Panc1 (cell line): Measurements from ENCODE around the gene FARS2. TPM values are rescaled to one million over a fixed set of nuclear protein-coding genes. Genes with fewer than 3 reads are reported as not detected.

Experiments used
- ATAC-seq: fragments of 200-7000 bp; cut with Tn5 transposase; 2 replicates; pipeline ENCODE4 v1.9.1; 2020; ENCODE audit warnings: mild to moderate bottlenecking, moderate library complexity
- BruUV-seq: library from RNA; stranded (reverse); fragments of 400-500 nt; replicated peaks from 2 replicates; lab custom pipeline; 2021; lab: Mats Ljungman, UMichigan
- CTCF ChIA-PET: fragments of 300-600 bp; sonication (Branson Sonifier 250); formaldehyde crosslinking; loops from one replicate; lab custom pipeline; 2022; ENCODE audit warnings: antibody characterized with exemption; lab: Charles Lee
- POLR2A ChIA-PET: fragments of 300-600 bp; sonication (Branson Sonifier 250); formaldehyde crosslinking; loops from one replicate; lab custom pipeline; 2022; ENCODE audit warnings: antibody characterized with exemption; lab: Charles Lee
- DNase-seq: peaks from one replicate; pipeline ENCODE4 v3.0.0-alpha.2; 2010; ENCODE audit warnings: low read depth, low spot score
- H3K27ac ChIP-seq: 2 replicates; pipeline ENCODE4 v1.5.1; 2011; ENCODE audit warnings: mild to moderate bottlenecking, low read length, inconsistent platforms
- H3K27me3 ChIP-seq: fragments of 200-500 bp; sonication (Bioruptor generic); 2 replicates; pipeline ENCODE4 v1.6.0; 2014; ENCODE audit warnings: low read length, inconsistent platforms; ENCODE audit not compliant: control insufficient read depth, insufficient read depth
- H3K36me3 ChIP-seq: fragments of 200-500 bp; sonication (Bioruptor generic); 2 replicates; pipeline ENCODE4 v1.5.1; 2014; ENCODE audit warnings: inconsistent platforms, mild to moderate bottlenecking, low read length, moderate library complexity; ENCODE audit not compliant: control insufficient read depth, insufficient read depth
- H3K4me1 ChIP-seq: 2 replicates; pipeline ENCODE4 v1.5.1; 2011; ENCODE audit warnings: inconsistent platforms, mild to moderate bottlenecking, low read length, moderate library complexity; ENCODE audit not compliant: control insufficient read depth, insufficient read depth
- H3K4me3 ChIP-seq, 2 experiments: 2 replicates each; pipeline ENCODE4 v1.5.1; 2011 to 2012; ENCODE audit warnings: low read depth in 2 of 2, low read length in 2 of 2, mild to moderate bottlenecking in 2 of 2, inconsistent platforms in 1 of 2, moderate library complexity in 1 of 2
- H3K9me3 ChIP-seq: fragments of 200-500 bp; sonication (Bioruptor generic); 2 replicates; pipeline ENCODE4 v1.5.1; 2014; ENCODE audit warnings: low read depth, mild to moderate bottlenecking, inconsistent platforms, low read length, moderate library complexity; ENCODE audit not compliant: control insufficient read depth, insufficient read depth
- POLR2AphosphoS5 ChIP-seq: IDR thresholded peaks from 2 replicates; pipeline ENCODE4 v1.6.1; 2012; ENCODE audit warnings: mild to moderate bottlenecking, low read depth, low read length, moderate library complexity
- SIN3A ChIP-seq: IDR thresholded peaks from 2 replicates; pipeline ENCODE4 v1.6.1; 2012; ENCODE audit warnings: low read depth, mild to moderate bottlenecking, low read length, moderate library complexity, borderline replicate concordance; ENCODE audit not compliant: insufficient read depth
- TCF7L2 ChIP-seq: IDR thresholded peaks from 2 replicates; pipeline ENCODE4 v1.6.1; 2011; ENCODE audit warnings: mild to moderate bottlenecking, low read depth, low read length, inconsistent platforms
- in situ Hi-C: cut with HindIII; loops from 2 replicates; pipeline ENCODE4 v1.10.0; 2016; ENCODE audit warnings: low sequenced_read_pairs, low pct_unique_long_range_greater_than_20kb
- intact Hi-C: fragments of 100-400 bp; cut with micrococcal nuclease; formaldehyde crosslinking; loops from one replicate; pipeline ENCODE4 v1.10.0; 2022; ENCODE audit not compliant: unreplicated experiment
- total RNA-seq: library from RNA; stranded (reverse); gene quantifications from one replicate; pipeline ENCODE4 v1.2.1, GENCODE V29; 2021; ENCODE audit not compliant: unreplicated experiment
- TF ChIP-seq, protein P1 (sequence below), 2 experiments: IDR thresholded peaks; 2 replicates each; pipeline ENCODE4 v1.6.1; 2011 to 2012; ENCODE audit warnings: low read depth in 2 of 2, control low read depth in 1 of 2, low read length in 1 of 2, mild to moderate bottlenecking in 1 of 2, moderate library complexity in 1 of 2; ENCODE audit not compliant: insufficient read depth in 1 of 2
- TF ChIP-seq, protein P2 (sequence below): fragments of 450-650 bp; IDR thresholded peaks from 2 replicates; pipeline ENCODE4 v1.5.1; 2017; ENCODE audit warnings: mild to moderate bottlenecking

Gene FARS2
- total RNA-seq, 1 experiment from 2014 or later = 12.8 TPM

DNA sequence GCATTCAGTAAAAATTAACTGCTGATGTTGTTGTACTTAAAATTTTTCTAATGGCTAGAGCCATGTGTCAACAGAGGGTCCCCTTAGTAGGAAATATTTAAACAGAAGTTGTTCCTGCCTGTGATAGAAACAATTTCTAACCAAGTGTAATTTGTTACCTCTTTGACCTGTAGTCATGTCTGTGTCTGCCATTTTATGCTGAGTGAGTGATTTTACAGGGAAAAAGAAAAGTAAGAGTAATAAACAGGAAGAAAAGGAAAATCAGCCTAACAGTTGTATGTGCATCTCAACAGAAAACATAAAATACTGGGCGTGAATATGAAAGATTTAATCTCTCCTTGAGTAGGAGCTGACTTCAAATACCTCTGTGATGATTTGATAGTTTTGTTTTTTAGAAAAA is 172.0 kb downstream of the FARS2 start:
- Histone ChIP-seq H3K27me3 (no peaks in the 10 kb centered on the region), H3K9me3 (no peaks in the 10 kb centered on the region), H3K4me3 (no peak overlapping the region), H3K27ac (no peak overlapping the region), H3K4me1 (no peaks in the 10 kb centered on the region), H3K36me3 (no peaks in the 10 kb centered on the region)
- ATAC-seq (no peak), DNase-seq (no peak)
- in situ Hi-C loops = no loop called here
- CTCF ChIA-PET = no interaction called here
- no TSS peak for BruUV-seq
- intact Hi-C loops = no loop called here
- TF ChIP-seq TCF7L2 (no peak), SIN3A (no peak), POLR2AphosphoS5 (no peak)
- TF ChIP-seq, protein P1, sequence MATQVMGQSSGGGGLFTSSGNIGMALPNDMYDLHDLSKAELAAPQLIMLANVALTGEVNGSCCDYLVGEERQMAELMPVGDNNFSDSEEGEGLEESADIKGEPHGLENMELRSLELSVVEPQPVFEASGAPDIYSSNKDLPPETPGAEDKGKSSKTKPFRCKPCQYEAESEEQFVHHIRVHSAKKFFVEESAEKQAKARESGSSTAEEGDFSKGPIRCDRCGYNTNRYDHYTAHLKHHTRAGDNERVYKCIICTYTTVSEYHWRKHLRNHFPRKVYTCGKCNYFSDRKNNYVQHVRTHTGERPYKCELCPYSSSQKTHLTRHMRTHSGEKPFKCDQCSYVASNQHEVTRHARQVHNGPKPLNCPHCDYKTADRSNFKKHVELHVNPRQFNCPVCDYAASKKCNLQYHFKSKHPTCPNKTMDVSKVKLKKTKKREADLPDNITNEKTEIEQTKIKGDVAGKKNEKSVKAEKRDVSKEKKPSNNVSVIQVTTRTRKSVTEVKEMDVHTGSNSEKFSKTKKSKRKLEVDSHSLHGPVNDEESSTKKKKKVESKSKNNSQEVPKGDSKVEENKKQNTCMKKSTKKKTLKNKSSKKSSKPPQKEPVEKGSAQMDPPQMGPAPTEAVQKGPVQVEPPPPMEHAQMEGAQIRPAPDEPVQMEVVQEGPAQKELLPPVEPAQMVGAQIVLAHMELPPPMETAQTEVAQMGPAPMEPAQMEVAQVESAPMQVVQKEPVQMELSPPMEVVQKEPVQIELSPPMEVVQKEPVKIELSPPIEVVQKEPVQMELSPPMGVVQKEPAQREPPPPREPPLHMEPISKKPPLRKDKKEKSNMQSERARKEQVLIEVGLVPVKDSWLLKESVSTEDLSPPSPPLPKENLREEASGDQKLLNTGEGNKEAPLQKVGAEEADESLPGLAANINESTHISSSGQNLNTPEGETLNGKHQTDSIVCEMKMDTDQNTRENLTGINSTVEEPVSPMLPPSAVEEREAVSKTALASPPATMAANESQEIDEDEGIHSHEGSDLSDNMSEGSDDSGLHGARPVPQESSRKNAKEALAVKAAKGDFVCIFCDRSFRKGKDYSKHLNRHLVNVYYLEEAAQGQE (IDR thresholded peaks at IDR 0.05; ENCODE audit: insufficient read depth in 1 of 2, low read depth in 2 of 2, low read length in 1 of 2) = no peak
- TF ChIP-seq, protein P2, sequence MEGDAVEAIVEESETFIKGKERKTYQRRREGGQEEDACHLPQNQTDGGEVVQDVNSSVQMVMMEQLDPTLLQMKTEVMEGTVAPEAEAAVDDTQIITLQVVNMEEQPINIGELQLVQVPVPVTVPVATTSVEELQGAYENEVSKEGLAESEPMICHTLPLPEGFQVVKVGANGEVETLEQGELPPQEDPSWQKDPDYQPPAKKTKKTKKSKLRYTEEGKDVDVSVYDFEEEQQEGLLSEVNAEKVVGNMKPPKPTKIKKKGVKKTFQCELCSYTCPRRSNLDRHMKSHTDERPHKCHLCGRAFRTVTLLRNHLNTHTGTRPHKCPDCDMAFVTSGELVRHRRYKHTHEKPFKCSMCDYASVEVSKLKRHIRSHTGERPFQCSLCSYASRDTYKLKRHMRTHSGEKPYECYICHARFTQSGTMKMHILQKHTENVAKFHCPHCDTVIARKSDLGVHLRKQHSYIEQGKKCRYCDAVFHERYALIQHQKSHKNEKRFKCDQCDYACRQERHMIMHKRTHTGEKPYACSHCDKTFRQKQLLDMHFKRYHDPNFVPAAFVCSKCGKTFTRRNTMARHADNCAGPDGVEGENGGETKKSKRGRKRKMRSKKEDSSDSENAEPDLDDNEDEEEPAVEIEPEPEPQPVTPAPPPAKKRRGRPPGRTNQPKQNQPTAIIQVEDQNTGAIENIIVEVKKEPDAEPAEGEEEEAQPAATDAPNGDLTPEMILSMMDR = no peak
- POLR2A ChIA-PET = no interaction called here

- Histone ChIP-seq H3K27ac (no peak overlapping the region), H3K4me1 (0 out of 2 replicates have a peak, but pooled peaks cover 2% of the 10 kb centered on the region), H3K27me3 (no peaks in the 10 kb centered on the region), H3K4me3 (no peak overlapping the region), H3K36me3 (no peaks in the 10 kb centered on the region), H3K9me3 (no peaks in the 10 kb centered on the region)
- ATAC-seq (no peak), DNase-seq (peak; percentile 2)
- BruUV-seq = no TSS peak
- in situ Hi-C loops = no loop called here
- no peak for TF ChIP-seq POLR2AphosphoS5
- TF ChIP-seq, protein P2 = no peak
- no peak for TF ChIP-seq SIN3A
- TF ChIP-seq TCF7L2 = no peak
- TF ChIP-seq, protein P1 (IDR thresholded peaks at IDR 0.05; ENCODE audit: insufficient read depth in 1 of 2, low read depth in 2 of 2, low read length in 1 of 2) = no peak
- ChIA-PET CTCF (no interaction called here), POLR2A (interaction anchor here (0.6 kb wide), 1 partner anchor 20 kb away, joined by 3 read pairs; no protein-coding TSS in a partner anchor)
- intact Hi-C loops = no loop called here
These were observed 174.1 kb downstream of the FARS2 start for GRCh38 chr6:5435449-5435848.
